Left ventricle myocardium inferior (tissue), 1 donor: ENCODE measurements around the gene MUC20. TPM values are rescaled to one million over a fixed set of nuclear protein-coding genes. Genes with fewer than 3 reads are reported as not detected.

Experiments
- DNase-seq: peaks from one replicate; pipeline ENCODE4 v3.0.0-alpha.2; 2020
- H3K27ac ChIP-seq: fragments of 200-600 bp; replicated peaks from 2 replicates; pipeline ENCODE4 v1.8.0; 2021
- H3K27me3 ChIP-seq: fragments of 200-600 bp; 2 replicates; pipeline ENCODE4 v1.8.0; 2021; ENCODE audit warnings: low read depth
- H3K36me3 ChIP-seq: fragments of 200-600 bp; 2 replicates; pipeline ENCODE4 v1.8.0; 2021
- H3K4me1 ChIP-seq: fragments of 200-600 bp; 2 replicates; pipeline ENCODE4 v1.8.0; 2021
- H3K4me3 ChIP-seq: fragments of 200-600 bp; 2 replicates; pipeline ENCODE4 v1.8.0; 2021; ENCODE audit warnings: mild to moderate bottlenecking, moderate library complexity
- H3K9me3 ChIP-seq: fragments of 200-600 bp; replicated peaks from 2 replicates; pipeline ENCODE4 v1.8.0; 2021
- CTCF ChIP-seq: fragments of 200-600 bp; IDR thresholded peaks from 2 replicates; pipeline ENCODE4 v1.8.0; 2021; ENCODE audit warnings: antibody characterized with exemption, mild to moderate bottlenecking, borderline replicate concordance
- intact Hi-C: fragments of 100-400 bp; cut with micrococcal nuclease; formaldehyde crosslinking; loops from one replicate; pipeline ENCODE4 v1.11.0; 2022
- total RNA-seq: library from RNA; stranded (reverse); fragmentation: NEBNext Ultra II Directional; extraction: Animal tissue kit (Norgen Biotek cat#: 25700); gene quantifications from one replicate; pipeline ENCODE4 v1.2.1, GENCODE V29; 2021
- donor health status: DM: no; HTN: yes; CAD: no; lungs with severe emphysema.

Gene MUC20
- total RNA-seq, 1 donor from 2014 or later = 4.7 TPM

GRCh38 chr3:195751560-195751959 lies 30.8 kb downstream of the MUC20 start:
- Histone ChIP-seq H3K9me3 (no peaks in the 10 kb centered on the region), H3K27me3 (peaks cover 40% of the 10 kb centered on the region), H3K27ac (no peak overlapping the region), H3K36me3 (no peaks in the 10 kb centered on the region), H3K4me3 (no peak overlapping the region), H3K4me1 (peaks cover 12% of the 10 kb centered on the region)
- intact Hi-C loops = no loop called here
- TF ChIP-seq CTCF = no peak
- no peak for DNase-seq

DNA sequence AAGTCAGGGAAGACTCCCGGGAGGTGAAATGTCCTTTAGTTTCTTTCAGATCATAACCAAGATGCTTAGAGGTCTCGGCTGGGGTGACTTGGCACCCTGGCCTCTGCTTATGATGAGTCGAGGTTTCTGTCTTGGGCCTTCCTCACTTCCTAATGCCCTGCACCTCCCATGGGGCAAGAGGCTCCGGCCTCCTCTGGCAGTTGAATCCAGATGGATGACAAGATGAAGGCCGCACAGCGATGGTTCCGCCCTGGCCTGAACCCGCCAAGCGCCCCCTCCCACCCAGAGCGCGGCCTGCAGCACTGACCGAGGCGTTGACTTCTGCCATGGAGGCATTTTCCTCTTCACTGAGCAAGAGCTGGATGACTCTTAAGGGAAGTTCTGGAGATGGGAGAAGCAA lies 31.3 kb downstream of the MUC20 start:
- intact Hi-C loops = no loop called here
- H3K4me1 ChIP-seq = peaks cover 14% of the 10 kb centered on the region
- H3K4me3 ChIP-seq = no peak overlapping the region
- H3K27ac ChIP-seq = no peak overlapping the region
- no peak for TF ChIP-seq CTCF
- H3K9me3 ChIP-seq = no peaks in the 10 kb centered on the region
- H3K36me3 ChIP-seq = no peaks in the 10 kb centered on the region
- peaks cover 45% of the 10 kb centered on the region for H3K27me3 ChIP-seq
- no peak for DNase-seq

DNA sequence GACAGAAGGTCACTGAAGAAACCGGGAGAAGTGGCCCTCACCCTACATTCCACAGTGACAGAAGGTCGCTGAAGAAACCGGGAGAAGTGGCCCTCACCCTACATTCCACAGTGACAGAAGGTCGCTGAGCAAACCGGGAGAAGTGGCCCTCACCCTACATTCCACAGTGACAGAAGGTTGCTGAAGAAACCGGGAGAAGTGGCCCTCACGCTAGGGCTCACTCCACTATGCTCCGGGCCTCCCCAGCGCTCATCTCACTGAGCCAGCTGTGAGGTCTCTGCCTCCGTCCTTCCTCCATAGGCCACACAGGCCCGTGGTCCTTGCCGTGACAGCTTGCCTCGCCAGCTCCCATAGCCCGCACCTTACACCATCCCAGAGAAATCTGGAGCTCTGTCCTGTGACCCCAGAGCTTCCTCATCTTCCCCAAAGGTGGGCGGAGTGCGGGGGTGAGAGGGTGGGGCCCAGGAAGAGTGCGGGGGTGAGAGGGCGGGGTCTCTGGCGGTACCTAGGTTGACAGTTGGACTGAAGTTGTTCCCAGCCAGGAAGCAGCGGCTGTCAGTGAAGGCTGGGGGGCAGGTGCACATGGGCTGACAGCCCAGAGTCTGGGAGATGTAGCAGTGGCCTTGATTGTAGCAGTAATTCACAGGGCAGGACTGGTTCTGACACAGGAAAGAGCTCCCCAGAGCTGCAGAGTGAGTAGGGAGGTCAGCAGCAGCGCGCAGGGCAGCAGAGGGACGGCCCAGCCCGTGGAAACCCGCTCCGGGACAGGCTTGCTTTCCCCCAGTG lies 32.0 kb downstream of the MUC20 start:
- DNase-seq = no peak
- Histone ChIP-seq H3K9me3 (no peaks in the 10 kb centered on the region), H3K4me3 (no peak overlapping the region), H3K36me3 (no peaks in the 10 kb centered on the region), H3K27ac (no peak overlapping the region), H3K4me1 (peaks cover 21% of the 10 kb centered on the region), H3K27me3 (peaks cover 52% of the 10 kb centered on the region)
- intact Hi-C loops = no loop called here
- TF ChIP-seq CTCF = no peak

GRCh38 chr3:195753581-195753980 lies 32.8 kb downstream of the MUC20 start:
- intact Hi-C loops = no loop called here

GRCh38 chr3:195754141-195754540 lies 33.4 kb downstream of the MUC20 start:
- H3K27me3 ChIP-seq = peaks cover 58% of the 10 kb centered on the region
- peaks cover 21% of the 10 kb centered on the region for H3K4me1 ChIP-seq
- no peak for TF ChIP-seq CTCF
- H3K36me3 ChIP-seq = no peaks in the 10 kb centered on the region
- no peaks in the 10 kb centered on the region for H3K9me3 ChIP-seq
- H3K27ac ChIP-seq = no peak overlapping the region
- DNase-seq = no peak
- intact Hi-C loops = no loop called here
- H3K4me3 ChIP-seq = no peak overlapping the region

More at GRCh38 chr3:195753581-195753980, 32.8 kb downstream of the MUC20 start:
- no peak for DNase-seq
- Histone ChIP-seq H3K27me3 (peaks cover 57% of the 10 kb centered on the region), H3K4me3 (no peak overlapping the region), H3K9me3 (no peaks in the 10 kb centered on the region), H3K4me1 (peaks cover 21% of the 10 kb centered on the region), H3K27ac (no peak overlapping the region), H3K36me3 (no peaks in the 10 kb centered on the region)
- no peak for TF ChIP-seq CTCF
